ENCODE data around the gene RB1.
"Not testable (repeated sequence)": the region's sequence is repeated elsewhere in the genome, so short reads cannot be mapped to it uniquely, and the experiment has no call there.

Gene RB1

DNA sequence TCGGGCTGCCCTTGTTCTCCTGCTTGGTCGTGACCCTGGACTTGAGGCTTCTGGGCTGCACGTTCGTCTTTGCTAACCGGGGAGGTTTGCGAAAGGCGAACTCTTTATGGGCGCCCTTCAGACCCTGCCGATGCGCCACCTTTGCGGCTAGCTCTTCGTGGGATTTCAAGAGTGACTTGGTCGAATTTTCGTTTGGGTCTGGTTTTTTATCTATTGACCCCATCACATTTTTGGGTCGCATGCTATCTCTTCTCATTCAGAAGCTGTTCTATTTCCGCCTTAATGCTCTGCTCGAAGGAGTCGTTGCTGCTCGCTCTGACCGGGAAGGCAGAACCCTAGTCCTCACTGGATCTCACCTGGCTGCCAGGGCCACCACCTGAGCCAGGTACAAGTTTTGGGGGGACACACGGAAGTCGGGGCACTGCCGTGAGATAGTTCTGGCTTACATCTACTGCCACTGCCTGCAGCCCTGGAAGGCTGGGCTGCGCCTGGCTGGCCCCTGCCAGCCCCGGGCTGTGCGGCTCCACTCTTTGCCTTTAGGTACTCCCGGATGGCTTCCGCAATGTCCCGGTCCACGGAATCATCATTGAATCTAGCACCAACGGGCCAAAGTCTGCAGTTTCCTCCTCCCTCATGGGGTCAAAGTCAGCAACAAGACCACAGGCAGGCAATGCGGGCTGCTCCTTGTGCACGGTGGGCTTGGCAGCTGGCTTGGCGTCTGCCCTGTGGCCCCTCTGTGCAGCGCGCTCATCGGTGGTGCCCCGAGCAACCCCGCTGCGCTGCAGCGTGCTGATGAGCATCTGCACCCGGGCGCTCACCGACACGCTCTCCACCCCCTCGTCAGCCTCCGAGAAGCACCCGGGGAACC, 16.2 kb downstream of the RB1 start:
- Histone ChIP-seq H3K4me3 (no peak overlapping the region), H3K9me3 (ENCODE audit: low read depth, low read length) (no peaks in the 10 kb centered on the region; the same call in 1 of the 2 replicates), H3K36me3 (ENCODE audit: insufficient read depth, low read length) (peaks cover 24% of the 10 kb centered on the region; the same call in 1 of the 2 replicates), H3K9ac (ENCODE audit: insufficient read length) (no peak overlapping the region), H3K27ac (no peak overlapping the region)
- DNase-seq (ENCODE audit: low read depth, low spot score): no peak
- TF ChIP-seq EZH2 (IDR thresholded peaks at IDR 0.05): no peak
- TF ChIP-seq POLR2AphosphoS5 (IDR thresholded peaks at IDR 0.05; ENCODE audit: borderline replicate concordance, low read depth, low read length): no peak
- TF ChIP-seq FOXP2 (optimal IDR thresholded peaks at IDR 0.05; ENCODE audit: control extremely low read depth, extremely low read length, insufficient read depth): no peak

DNA sequence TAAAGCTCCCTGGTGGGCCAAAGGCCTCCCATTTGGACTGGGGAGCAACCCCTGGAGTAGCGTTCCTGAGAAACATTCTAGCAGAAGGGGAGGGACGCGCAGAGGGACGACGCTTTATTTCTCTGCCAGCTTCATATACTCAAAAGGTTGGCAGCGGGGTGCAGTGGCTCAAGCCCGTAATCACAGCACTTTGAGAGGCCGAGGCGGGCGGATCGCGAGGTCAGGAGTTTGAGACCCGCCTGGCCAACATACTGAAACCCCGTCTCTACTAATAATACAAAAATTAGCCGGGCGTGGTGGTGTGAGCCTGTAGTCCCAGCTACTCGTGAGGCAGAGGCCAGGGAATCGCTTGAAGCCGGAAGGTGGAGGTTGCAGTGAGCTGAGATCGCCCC, 16.8 kb downstream of the RB1 start:
- Histone ChIP-seq H3K4me3 (no peak overlapping the region), H3K9ac (ENCODE audit: insufficient read length) (no peak overlapping the region), H3K27ac (no peak overlapping the region), H3K36me3 (ENCODE audit: insufficient read depth, low read length) (peaks cover 22% of the 10 kb centered on the region; the same call in 1 of the 2 replicates), H3K9me3 (ENCODE audit: low read depth, low read length) (no peaks in the 10 kb centered on the region; the same call in 1 of the 2 replicates)
- no peak for DNase-seq (ENCODE audit: low read depth, low spot score)
- TF ChIP-seq EZH2 (IDR thresholded peaks at IDR 0.05) (no peak), FOXP2 (optimal IDR thresholded peaks at IDR 0.05; ENCODE audit: control extremely low read depth, extremely low read length, insufficient read depth) (no peak), POLR2AphosphoS5 (IDR thresholded peaks at IDR 0.05; ENCODE audit: borderline replicate concordance, low read depth, low read length) (no peak)

DNA sequence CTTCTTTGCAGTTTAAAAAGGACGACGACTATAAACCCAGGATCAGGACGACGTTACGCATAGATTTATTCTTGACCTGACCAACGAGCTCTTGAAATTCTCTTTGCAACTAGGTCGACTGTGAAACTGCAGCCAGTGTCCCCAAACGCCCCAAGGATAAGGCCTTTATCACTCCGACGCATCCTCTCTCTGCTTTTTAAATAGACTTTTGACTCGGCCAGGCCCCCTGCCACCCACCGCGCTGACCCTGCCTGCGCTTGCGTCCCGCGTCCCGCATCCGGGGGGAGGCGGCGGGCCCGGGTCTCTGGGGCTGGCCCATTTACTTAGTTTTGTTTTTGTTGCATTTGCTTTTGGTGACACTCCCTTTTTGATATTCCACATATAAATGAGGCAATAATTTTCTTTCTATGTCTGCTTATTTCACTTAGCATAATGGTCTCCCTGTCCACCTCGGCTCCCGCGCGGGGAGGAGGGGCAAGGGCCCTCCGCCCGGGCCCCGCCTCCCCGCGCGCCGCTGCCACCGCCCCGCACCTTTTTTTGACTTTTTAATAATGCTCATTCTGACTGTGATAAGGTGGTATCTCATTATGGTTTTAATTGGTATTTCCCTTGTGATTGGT, 17.4 kb downstream of the RB1 start:
- H3K27ac ChIP-seq: no peak overlapping the region
- no peak overlapping the region for H3K4me3 ChIP-seq
- H3K36me3 ChIP-seq (ENCODE audit: insufficient read depth, low read length): peaks cover 19% of the 10 kb centered on the region; the same call in 1 of the 2 replicates
- TF ChIP-seq POLR2AphosphoS5 (IDR thresholded peaks at IDR 0.05; ENCODE audit: borderline replicate concordance, low read depth, low read length): no peak
- no peak for TF ChIP-seq EZH2 (IDR thresholded peaks at IDR 0.05)
- TF ChIP-seq FOXP2 (optimal IDR thresholded peaks at IDR 0.05; ENCODE audit: control extremely low read depth, extremely low read length, insufficient read depth): no peak
- no peak for DNase-seq (ENCODE audit: low read depth, low spot score)
- no peak overlapping the region for H3K9ac ChIP-seq (ENCODE audit: insufficient read length)
- no peaks in the 10 kb centered on the region; the same call in 1 of the 2 replicates for H3K9me3 ChIP-seq (ENCODE audit: low read depth, low read length)

DNA sequence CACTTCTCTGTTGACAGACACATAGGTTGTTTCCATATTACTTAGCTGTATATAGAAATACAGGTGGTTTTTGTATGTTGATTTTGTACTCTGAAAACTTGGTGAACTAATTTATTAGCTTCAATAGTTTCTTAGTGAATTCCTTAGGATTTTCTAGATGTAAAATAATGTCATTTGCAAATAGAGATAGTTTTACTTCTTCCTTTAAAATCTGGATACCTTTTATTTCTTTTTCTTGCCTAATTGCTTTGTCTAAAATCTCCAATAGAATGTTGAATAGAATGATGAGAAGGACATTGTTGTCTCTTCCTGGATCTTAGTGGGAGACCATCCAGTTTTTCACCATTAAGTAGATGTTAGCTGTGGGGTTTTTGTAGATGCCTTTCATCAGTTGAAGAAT, 18.7 kb downstream of the RB1 start:
- Histone ChIP-seq H3K9me3 (ENCODE audit: low read depth, low read length) (no peaks in the 10 kb centered on the region; the same call in 1 of the 2 replicates), H3K9ac (ENCODE audit: insufficient read length) (no peak overlapping the region), H3K36me3 (ENCODE audit: insufficient read depth, low read length) (peaks cover 12% of the 10 kb centered on the region; the same call in 1 of the 2 replicates), H3K27ac (no peak overlapping the region), H3K4me3 (no peak overlapping the region)
- no peak for TF ChIP-seq POLR2AphosphoS5 (IDR thresholded peaks at IDR 0.05; ENCODE audit: borderline replicate concordance, low read depth, low read length)
- no peak for DNase-seq (ENCODE audit: low read depth, low spot score)

DNA sequence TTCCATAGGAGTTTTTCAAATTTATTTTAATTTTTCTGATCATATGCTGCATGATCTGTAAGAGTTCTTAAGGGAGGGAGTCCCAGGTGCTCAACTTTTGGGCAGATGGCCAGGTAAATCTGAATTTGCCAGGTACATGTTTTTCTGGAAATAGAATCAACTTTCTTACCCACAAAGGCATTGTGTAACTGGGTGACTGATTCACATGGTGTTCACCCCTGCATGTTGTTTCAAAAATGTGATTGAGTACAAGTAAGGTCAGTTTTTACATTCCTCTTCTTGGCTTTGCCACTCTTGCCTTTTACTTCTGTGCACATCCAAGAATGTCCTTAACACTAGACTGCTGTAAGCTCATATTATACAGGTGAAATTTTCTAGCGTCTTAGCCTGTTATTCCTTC, 30.4 kb downstream of the RB1 start:
- H3K9ac ChIP-seq (ENCODE audit: insufficient read length): no peak overlapping the region
- H3K27ac ChIP-seq: no peak overlapping the region
- H3K4me3 ChIP-seq: no peak overlapping the region
- DNase-seq (ENCODE audit: low read depth, low spot score): no peak
- TF ChIP-seq FOXP2 (optimal IDR thresholded peaks at IDR 0.05; ENCODE audit: control extremely low read depth, extremely low read length, insufficient read depth): no peak
- no peak for TF ChIP-seq EZH2 (IDR thresholded peaks at IDR 0.05)
- no peak for TF ChIP-seq POLR2AphosphoS5 (IDR thresholded peaks at IDR 0.05; ENCODE audit: borderline replicate concordance, low read depth, low read length)
- peaks cover 6% of the 10 kb centered on the region; the same call in 1 of the 2 replicates for H3K36me3 ChIP-seq (ENCODE audit: insufficient read depth, low read length)
- no peaks in the 10 kb centered on the region for H3K9me3 ChIP-seq (ENCODE audit: low read depth, low read length)

DNA sequence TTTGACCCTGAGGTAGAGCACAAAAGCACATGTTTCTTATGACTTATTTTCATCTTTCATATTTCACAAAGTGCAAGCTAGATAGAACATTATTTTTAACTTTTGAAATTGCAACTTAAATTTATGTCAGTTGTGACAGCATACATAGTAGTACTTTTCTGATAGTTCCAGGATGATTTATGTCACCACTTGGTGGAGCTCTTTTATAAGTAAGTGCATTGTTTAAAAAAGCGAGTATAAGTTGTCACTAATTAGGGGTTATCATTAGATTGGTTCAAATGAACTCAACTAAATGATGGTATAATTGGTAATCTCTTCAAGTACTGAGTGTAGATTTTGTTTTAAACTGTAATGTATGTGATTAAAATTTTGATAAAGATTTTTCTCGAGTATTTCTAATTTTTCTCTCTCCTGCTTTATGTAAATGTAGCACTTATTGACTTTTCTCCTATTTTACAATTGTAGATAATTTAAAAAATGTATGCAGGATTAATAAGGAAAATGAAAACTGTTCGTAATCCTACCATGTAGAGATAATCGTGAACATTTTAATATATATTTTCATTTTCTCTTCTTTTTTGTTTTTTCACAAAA, 31.1 kb downstream of the RB1 start:
- Histone ChIP-seq H3K9me3 (ENCODE audit: low read depth, low read length) (no peaks in the 10 kb centered on the region), H3K36me3 (ENCODE audit: insufficient read depth, low read length) (peaks cover under 1% of the 10 kb centered on the region; the same call in 1 of the 2 replicates), H3K9ac (ENCODE audit: insufficient read length) (no peak overlapping the region), H3K27ac (no peak overlapping the region), H3K4me3 (no peak overlapping the region)
- DNase-seq (ENCODE audit: low read depth, low spot score): no peak
- TF ChIP-seq FOXP2 (optimal IDR thresholded peaks at IDR 0.05; ENCODE audit: control extremely low read depth, extremely low read length, insufficient read depth): no peak
- no peak for TF ChIP-seq POLR2AphosphoS5 (IDR thresholded peaks at IDR 0.05; ENCODE audit: borderline replicate concordance, low read depth, low read length)
- TF ChIP-seq EZH2 (IDR thresholded peaks at IDR 0.05): no peak

DNA sequence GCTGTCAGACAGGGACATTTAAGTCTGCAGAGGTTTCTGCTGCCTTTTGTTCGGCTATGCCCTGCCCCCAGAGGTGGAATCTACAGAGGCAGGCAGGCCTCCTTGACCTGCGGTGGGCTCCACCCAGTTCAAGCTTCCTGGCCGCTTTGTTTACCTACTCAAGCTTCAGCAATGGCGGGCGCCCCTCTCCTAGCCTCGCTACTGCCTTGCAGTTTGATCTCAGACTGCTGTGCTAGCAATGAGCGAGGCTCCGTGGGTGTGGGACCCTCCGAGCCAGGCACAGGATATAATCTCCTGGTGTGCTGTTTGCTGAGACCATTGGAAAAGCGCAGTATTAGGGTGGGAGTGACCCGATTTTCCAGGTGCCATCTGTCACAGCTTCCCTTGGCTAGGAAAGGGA, 35.6 kb downstream of the RB1 start:
- not testable (repeated sequence) for H3K27ac ChIP-seq; DNase-seq (ENCODE audit: low read depth, low spot score); H3K9me3 ChIP-seq (ENCODE audit: low read depth, low read length); H3K4me3 ChIP-seq; H3K9ac ChIP-seq (ENCODE audit: insufficient read length); H3K36me3 ChIP-seq (ENCODE audit: insufficient read depth, low read length)

DNA sequence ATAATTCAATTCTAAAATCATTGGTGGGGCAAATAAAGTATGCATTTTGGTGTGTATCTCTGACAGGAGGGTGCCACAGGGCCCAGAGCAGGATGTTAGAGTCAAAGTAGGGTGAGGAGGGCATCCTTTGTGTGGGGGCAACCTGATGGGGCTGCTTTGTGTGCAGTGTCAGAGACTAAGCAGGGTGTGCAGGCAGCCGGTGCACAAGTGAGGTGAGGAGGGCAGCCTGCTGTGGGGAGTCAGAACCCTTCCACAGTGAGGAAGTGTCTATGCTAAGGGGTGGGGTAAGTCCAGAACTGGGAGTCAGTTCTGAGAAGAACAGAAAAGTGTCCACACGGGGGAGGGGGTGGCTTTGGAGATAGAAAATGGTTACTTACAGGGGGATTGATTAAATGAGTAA, 40.7 kb downstream of the RB1 start:
- TF ChIP-seq POLR2AphosphoS5 (IDR thresholded peaks at IDR 0.05; ENCODE audit: borderline replicate concordance, low read depth, low read length): no peak
- no peak for TF ChIP-seq FOXP2 (optimal IDR thresholded peaks at IDR 0.05; ENCODE audit: control extremely low read depth, extremely low read length, insufficient read depth)
- TF ChIP-seq EZH2 (IDR thresholded peaks at IDR 0.05): no peak
- Histone ChIP-seq H3K9me3 (ENCODE audit: low read depth, low read length) (no peaks in the 10 kb centered on the region), H3K36me3 (ENCODE audit: insufficient read depth, low read length) (peaks cover 34% of the 10 kb centered on the region), H3K4me3 (no peak overlapping the region), H3K27ac (no peak overlapping the region), H3K9ac (ENCODE audit: insufficient read length) (no peak overlapping the region)
- DNase-seq (ENCODE audit: low read depth, low spot score): no peak

All from SK-N-MC (cell line).